Subcutaneous abdominal adipose tissue (tissue), 5 donors: Measurements from ENCODE around the gene ZNF584.

Experiments used
- H3K27ac ChIP-seq: one replicate; pipeline ENCODE4 v1.7.0; 2013; ENCODE audit warnings: low read depth, mild to moderate bottlenecking, inconsistent platforms, low read length, moderate library complexity
- H3K27me3 ChIP-seq, 5 donors: one replicate each; pipeline ENCODE4 v1.7.0; 2013; ENCODE audit warnings: low read length in 5 of 5, inconsistent platforms in 1 of 5; ENCODE audit not compliant: control insufficient read depth in 5 of 5, insufficient read depth in 4 of 5
- H3K36me3 ChIP-seq, 5 donors: one replicate each; pipeline ENCODE4 v1.7.0; 2013; ENCODE audit warnings: low read length in 5 of 5; ENCODE audit not compliant: control insufficient read depth in 5 of 5, insufficient read depth in 5 of 5
- H3K4me1 ChIP-seq, 5 donors: one replicate each; pipeline ENCODE4 v1.7.0; 2013; ENCODE audit warnings: low read length in 5 of 5, mild to moderate bottlenecking in 3 of 5, moderate library complexity in 1 of 5; ENCODE audit not compliant: control insufficient read depth in 5 of 5, insufficient read depth in 5 of 5
- H3K4me3 ChIP-seq, 5 donors: one replicate each; pipeline ENCODE4 v1.7.0; 2013; ENCODE audit warnings: low read length in 5 of 5, low read depth in 1 of 5
- H3K9ac ChIP-seq, 5 donors: one replicate each; pipeline ENCODE4 v1.7.0; 2013; ENCODE audit warnings: low read length in 5 of 5, mild to moderate bottlenecking in 4 of 5, moderate library complexity in 3 of 5
- H3K9me3 ChIP-seq, 5 donors: one replicate each; pipeline ENCODE4 v1.7.0; 2013; ENCODE audit warnings: low read length in 5 of 5; ENCODE audit not compliant: control insufficient read depth in 5 of 5
- donor health status: healthy.
- donor health status: healthy.
- donor health status: healthy.
- donor health status: healthy.
- donor health status: healthy.

The ZNF584 gene

DNA sequence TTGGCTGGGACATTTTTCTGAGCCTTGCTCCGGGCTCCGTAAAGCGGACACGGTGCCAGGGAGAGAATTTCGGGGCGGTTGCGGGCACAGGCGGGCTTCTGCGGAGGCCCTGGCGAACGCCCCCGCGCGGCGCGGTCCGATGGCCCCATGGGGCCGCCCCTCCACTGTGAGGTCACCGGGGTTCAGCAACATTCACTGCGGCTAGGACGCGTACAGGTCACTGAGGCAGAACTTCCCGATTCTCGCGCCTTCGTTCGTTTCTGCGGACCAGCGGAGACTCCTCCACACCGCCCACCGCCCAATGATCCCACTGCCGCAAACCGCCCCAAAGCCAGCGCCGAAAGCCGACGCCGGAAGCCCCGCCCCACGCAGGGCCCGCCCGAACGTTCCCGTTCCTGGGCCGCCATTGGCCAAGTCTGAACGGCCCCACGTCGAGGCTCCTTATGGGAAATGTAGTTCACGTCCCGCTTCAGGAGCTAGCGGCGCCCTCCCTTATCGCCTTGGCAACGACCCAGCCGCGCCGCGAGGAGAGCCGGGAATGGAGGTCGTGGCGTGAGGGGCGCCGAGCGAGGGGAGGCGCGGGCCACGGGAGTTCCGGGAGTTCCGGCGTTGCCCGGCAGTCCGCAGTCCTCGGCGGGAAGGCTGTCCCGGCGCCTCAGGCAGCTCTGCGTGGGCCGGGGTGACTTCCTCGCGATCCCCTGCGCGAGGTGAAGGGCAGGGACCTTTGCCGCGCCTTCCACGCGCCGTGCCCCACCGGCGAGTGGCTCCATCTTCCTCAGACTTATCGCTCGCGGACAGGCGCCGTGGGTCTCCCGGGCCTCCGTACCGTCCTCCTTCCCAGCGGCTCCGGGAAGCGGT is at the start of gene ZNF584:
Gene ZNF584, plus strand, starts transcription at position 498 of the 858 bp plus-strand sequence. CDS start 499 bp downstream, outside the sequence.
- H3K9me3 ChIP-seq, result no peaks in the 10 kb centered on the region
- H3K4me3 ChIP-seq, result peak within 1 kb of the TSS; percentile 82 to 96 (median 91)
- no peaks in the 10 kb centered on the region for H3K27me3 ChIP-seq
- H3K4me1 ChIP-seq, result peaks cover 10 to 31% (median 28%) of the 10 kb centered on the region in 5 donors
- H3K27ac ChIP-seq, result peak within 1 kb of the TSS; percentile 91
- H3K36me3 ChIP-seq, result no peaks in the 10 kb centered on the region
- peak within 1 kb of the TSS; percentile 71 to 95 (median 86) for H3K9ac ChIP-seq

DNA sequence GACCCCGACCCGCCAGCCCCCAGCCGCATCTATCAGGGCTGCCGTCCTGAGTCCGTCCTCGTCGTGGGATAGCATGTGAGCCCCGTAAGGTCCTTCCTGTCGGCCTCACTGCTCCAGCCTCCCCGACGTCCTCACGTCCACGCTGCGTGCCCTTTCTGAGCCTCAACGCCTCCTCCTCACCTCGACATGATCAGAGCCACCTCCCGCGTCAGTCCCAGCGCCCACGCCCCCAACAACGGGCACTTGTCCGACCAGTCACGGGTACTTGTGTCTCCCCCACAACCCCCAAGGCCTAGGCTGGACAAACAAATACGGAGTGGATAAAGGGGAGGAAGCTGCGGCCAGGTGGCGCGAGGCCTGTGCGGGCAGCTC is 46.6 kb upstream of the ZNF584 start:
- peak overlapping the region; percentile 96 for H3K27ac ChIP-seq
- peak overlapping the region; percentile 77 to 95 (median 92) for H3K9ac ChIP-seq
- H3K27me3 ChIP-seq, result peaks cover 0 to 10% (median 7%) of the 10 kb centered on the region in 5 donors
- H3K4me1 ChIP-seq, result peaks cover 0 to 18% (median 15%) of the 10 kb centered on the region in 5 donors
- H3K4me3 ChIP-seq, result peak overlapping the region; percentile 79 to 98 (median 89)
- H3K36me3 ChIP-seq, result no peaks in the 10 kb centered on the region
- H3K9me3 ChIP-seq, result peaks cover 0 to 2% (median 0%) of the 10 kb centered on the region in 5 donors

DNA sequence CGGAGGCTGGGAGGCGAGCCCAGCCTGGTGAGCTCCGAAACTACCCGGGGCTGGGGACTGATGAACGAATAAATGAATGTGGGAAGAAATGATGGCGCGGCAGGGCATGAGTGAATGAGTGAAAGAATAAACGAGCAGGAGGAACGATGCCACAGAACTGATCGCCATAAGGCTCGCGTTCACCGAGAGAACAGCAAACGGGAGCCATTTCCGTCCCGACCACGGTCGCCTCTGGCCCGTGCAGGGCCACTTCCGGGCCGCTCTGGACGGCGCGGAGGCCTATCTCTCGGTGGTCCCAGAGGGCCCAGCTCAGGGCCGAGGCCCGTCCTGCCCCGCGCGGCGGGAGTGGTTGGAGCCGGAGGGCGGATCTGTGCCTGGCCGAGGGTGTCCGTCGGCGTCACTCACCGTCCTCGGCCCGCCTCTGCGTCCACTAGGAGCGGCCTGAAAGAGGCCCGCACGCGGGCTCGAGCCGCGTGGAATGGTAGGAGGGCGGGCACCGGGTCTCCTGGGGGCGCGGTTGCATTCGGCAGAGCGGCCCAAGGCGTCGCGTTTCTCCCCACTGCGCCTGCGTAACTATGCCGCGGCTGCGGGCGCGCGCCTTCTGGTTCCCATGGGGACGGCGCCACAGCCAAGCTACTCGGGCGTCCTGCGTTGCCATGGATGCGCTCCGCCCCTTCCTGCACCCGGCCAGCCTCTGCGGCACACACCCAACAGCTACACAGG is 46.0 kb upstream of the ZNF584 start, which contains the start of gene ZNF497:
Gene ZNF497, minus strand, starts transcription at position 480 of the 723 bp plus-strand sequence. CDS start 5,116 bp downstream, outside the sequence.
- peak within 1 kb of the TSS; percentile 77 to 95 (median 92) for H3K9ac ChIP-seq
- H3K9me3 ChIP-seq, result no peaks in the 10 kb centered on the region
- H3K4me3 ChIP-seq, result peak within 1 kb of the TSS; percentile 79 to 98 (median 89)
- peak within 1 kb of the TSS; percentile 96 for H3K27ac ChIP-seq
- H3K27me3 ChIP-seq, result peaks cover 0 to 7% (median 4%) of the 10 kb centered on the region in 5 donors
- peaks cover 0 to 13% (median 11%) of the 10 kb centered on the region in 5 donors for H3K4me1 ChIP-seq
- no peaks in the 10 kb centered on the region for H3K36me3 ChIP-seq

DNA sequence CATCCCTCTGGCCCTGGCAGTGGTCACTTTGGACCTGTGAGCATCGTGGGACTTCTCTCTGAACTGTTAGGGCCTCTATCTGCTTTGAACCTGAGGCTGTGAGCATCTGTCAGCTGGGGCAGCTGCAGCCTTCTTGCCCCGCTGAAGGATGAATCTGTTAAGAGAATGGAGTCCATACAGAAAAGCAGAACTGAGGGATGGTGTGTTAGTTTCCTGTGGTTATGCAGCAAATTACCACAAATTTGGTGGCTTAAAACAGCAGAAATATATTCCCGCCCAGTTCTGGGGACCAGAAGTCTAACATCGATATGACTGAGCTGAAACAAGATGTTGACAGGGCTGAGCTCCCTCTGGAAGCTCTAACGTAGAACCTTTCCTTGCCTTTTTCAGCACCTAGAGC is 44.3 kb upstream of the ZNF584 start:
- peaks cover 0 to 3% (median 0%) of the 10 kb centered on the region in 5 donors for H3K36me3 ChIP-seq
- no peak overlapping the region for H3K9ac ChIP-seq
- no peak overlapping the region for H3K4me3 ChIP-seq
- H3K9me3 ChIP-seq, result no peaks in the 10 kb centered on the region
- H3K27ac ChIP-seq, result no peak overlapping the region
- H3K27me3 ChIP-seq, result no peaks in the 10 kb centered on the region
- H3K4me1 ChIP-seq, result peaks cover 0 to 13% (median 8%) of the 10 kb centered on the region in 5 donors

DNA sequence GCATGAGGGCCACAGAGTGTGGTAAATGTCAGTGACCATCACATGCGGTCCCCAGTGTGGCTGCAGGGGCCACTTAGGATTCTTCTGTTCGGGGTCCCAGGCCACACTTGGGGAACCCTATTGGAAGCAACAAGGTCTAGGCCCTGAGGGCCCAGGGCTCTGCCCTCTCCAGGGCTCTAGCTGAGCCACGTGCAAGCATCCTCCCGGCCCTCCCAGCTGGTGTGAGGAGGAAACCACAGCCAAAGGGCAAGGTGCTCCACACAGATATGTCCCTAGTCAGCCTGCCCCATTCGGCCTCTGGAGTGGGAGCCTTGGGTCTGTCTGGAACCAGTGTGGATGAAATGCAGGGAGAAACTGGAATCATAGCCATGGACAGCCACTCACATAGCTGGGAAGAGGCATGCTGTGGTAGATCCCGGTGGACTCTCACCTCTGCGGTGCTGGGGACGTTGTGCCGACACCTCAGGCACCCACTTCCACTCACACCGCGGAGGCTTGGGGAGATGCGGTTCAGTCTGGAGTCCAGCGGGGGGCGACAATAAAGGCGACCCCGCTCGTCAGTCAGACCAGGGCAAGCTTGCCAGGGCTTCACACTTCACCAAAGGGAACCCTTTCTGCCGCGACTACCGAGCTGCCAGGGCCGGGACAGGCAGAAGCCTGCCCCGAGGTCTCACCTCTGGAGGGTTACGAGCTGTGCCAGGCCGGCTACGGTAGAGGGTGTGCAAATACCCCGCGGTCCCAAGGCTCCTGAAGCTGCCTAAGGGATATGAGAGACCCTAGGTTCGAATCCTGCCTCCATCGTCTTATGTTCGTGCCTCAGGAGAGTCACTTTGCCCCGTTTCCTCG is 41.6 kb upstream of the ZNF584 start:
- no peak overlapping the region for H3K27ac ChIP-seq
- no peaks in the 10 kb centered on the region for H3K9me3 ChIP-seq
- peaks cover 0 to 9% (median 5%) of the 10 kb centered on the region in 5 donors for H3K4me1 ChIP-seq

DNA sequence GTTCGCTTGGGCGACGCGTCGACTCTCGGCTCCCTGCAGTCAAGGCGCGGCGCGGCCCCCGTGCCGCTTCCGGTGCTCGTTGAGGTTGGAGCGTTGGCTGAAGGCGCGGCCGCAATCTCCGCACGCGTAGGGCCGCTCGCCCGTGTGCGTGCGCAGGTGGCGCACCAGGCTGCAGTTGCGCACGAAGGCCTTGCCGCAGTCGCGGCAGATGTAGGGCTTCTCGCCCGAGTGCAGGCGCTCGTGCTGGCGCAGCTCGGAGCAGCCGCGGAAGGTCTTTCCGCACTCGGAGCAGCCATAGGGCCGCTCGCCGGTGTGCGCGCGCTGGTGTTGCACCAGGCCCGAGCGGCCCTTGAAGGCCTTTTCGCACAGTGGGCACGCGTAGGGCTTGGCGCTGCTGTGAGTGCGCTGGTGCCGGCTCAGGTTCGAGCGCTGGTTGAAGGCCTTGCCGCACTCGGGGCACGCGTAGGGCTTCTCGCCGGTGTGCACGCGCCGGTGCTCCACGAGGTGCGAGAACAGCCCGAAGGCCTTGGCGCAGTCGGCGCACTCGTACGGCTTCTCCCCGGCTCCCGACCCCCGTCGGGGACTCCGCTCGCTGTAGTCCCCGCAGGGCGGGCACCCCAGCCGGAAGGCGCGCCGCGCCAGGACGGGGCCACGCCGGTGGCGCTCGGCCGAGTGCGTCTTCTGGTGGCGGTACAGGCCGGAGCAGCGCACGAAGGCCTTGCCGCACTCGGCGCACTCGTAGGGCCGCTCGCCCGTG is 40.6 kb upstream of the ZNF584 start:
- peaks cover 0 to 4% (median 0%) of the 10 kb centered on the region in 5 donors for H3K4me1 ChIP-seq
- no peaks in the 10 kb centered on the region for H3K9me3 ChIP-seq
- H3K27me3 ChIP-seq, result no peaks in the 10 kb centered on the region
- H3K36me3 ChIP-seq, result peaks cover 0 to 3% (median 0%) of the 10 kb centered on the region in 5 donors
- no peak overlapping the region for H3K27ac ChIP-seq
- no peak overlapping the region for H3K9ac ChIP-seq
- H3K4me3 ChIP-seq, result no peak overlapping the region

More for the DNA sequence above, 41.6 kb upstream of the ZNF584 start:
- Histone ChIP-seq H3K36me3 (peaks cover 0 to 3% (median 0%) of the 10 kb centered on the region in 5 donors), H3K4me3 (no peak overlapping the region), H3K27me3 (no peaks in the 10 kb centered on the region), H3K9ac (no peak overlapping the region)

DNA sequence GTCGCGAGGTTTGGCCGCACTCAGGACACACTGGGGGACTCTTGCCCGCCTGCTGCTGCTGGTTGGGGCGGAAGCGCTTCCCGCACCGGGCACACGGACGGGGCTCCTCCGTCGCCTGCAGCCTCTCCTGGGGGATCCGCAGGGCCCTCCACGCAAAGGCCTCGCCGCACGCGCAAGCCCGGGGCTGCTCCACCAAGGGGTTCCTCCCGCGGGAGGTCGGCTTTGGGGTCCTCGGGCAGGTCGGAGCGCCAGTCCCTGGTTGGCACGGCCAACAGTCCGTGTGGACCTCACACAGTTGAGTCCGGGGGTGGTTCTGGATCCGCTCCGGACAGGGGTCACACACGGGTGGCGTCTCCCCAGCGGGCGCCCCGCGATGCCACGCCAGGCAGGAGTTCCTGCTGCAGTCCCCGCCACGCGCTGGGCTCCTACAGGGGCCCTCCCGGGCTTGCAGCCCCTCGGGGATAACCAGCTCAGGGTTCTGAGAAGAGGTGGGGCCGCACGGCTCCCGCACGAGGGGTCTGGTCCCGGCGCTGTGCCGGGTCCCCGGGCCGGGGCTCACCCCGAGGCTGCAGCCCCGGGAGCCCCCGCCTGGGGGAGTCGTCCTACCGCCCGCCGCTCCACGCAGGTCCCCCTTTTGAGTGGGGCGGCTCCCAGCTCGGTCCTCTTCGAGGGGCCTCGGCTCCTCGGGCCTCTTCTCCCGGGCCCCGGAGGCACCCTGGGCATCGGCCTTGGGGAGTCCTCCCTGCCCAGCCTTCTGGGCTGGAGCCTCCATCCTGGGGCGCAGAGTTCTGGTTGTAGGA is 39.7 kb upstream of the ZNF584 start:
- no peaks in the 10 kb centered on the region for H3K27me3 ChIP-seq
- no peak overlapping the region for H3K4me3 ChIP-seq
- no peak overlapping the region for H3K9ac ChIP-seq
- H3K4me1 ChIP-seq, result peaks cover 0 to 4% (median 0%) of the 10 kb centered on the region in 5 donors
- H3K27ac ChIP-seq, result no peak overlapping the region
- H3K9me3 ChIP-seq, result no peaks in the 10 kb centered on the region
- H3K36me3 ChIP-seq, result peaks cover 0 to 3% (median 0%) of the 10 kb centered on the region in 5 donors

DNA sequence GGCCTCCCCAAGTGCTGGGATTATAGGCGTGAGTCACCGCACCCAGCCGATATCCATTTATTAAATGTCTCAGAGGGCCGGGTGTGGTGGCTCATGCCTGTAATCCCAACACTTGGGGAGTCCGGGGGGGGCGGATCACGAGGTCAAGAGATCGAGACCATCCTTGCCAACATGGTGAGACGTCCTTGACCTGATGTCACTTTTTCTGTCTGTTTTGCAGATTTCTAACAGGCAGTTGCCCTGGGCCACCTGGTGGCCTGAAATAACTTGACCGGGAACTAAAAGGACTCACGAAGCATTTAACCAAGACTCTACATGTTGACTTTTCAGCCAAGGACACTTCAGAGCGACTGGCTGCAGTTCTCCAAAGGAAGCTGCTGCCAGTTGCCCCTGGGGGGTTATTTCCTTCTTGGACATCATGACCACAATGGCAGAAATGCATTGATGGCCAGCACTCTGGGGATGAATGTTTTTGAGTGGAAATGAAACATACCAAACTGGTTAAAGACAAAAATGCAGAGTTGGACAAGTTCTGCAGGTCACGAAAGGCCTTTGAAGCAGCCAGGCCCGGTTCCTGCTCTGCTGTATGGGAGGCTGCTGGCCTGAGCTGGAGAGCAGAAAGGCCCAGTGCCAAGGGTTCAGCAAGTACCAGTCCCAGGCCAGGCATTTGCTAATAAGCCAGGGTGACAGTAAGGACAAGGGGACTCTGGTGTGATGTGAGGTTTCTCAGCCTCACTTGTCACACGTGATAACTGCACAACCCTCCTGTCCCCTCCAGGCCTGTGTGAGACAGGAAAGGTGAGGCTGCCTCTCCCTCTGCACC is 35.9 kb upstream of the ZNF584 start:
- Histone ChIP-seq H3K4me3 (no peak overlapping the region), H3K4me1 (peaks cover 0 to 4% (median 0%) of the 10 kb centered on the region in 5 donors), H3K9me3 (no peaks in the 10 kb centered on the region), H3K9ac (no peak overlapping the region), H3K36me3 (peaks cover 0 to 3% (median 0%) of the 10 kb centered on the region in 5 donors), H3K27me3 (no peaks in the 10 kb centered on the region), H3K27ac (no peak overlapping the region)
